HG03565 (cell line): ENCODE results near the gene RAB11FIP3.

Experiments
- ATAC-seq: cut with Tn5 transposase; IDR thresholded peaks from one replicate; pipeline ENCODE4 v1.9.1; 2021; ENCODE audit warnings: mild to moderate bottlenecking, moderate library complexity; ENCODE audit not compliant: unreplicated experiment

Gene RAB11FIP3

DNA sequence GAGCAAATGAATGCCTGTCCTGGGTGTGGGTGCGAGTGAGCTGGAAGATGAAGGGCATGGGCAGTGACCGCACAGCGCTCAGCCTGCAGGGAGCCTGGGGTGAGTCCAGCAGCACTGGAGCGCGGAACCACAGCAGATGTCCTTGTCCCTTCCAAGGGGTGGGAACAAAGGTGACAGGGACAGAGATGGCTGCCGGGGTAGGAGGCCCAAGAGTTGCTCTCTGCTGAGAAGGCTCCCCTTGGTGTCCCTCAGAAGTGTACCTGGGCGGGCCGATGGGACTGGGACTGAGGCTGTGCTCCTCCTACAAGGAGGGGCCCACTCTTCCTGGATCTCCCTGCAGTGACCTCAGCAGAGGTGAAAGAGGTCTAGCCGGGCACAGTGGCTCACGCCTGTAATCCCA, 36.1 kb upstream of the RAB11FIP3 start:
- no peak for ATAC-seq

DNA sequence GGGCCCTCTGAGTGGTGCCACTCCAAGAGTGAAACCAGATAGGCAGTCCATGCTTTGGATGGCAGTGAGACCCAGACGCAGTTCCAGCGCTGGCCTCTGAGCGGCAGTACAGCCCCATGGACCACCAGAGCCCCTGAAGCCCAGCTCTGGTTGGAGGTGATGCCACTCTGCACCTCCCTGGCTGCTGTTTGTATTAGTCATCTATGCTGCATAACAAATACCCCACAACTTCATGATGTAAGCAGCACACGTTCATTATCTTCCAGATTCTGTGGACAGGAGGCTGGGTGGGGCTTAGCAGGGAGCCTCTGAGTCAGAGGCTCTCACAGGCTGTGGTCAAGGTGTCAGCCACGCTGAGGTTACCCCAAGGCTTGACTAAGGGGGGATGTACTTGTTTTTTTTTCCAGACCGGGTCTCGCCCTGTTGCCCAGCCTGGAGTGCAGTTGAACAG, 33.5 kb upstream of the RAB11FIP3 start:
- ATAC-seq: no peak

DNA sequence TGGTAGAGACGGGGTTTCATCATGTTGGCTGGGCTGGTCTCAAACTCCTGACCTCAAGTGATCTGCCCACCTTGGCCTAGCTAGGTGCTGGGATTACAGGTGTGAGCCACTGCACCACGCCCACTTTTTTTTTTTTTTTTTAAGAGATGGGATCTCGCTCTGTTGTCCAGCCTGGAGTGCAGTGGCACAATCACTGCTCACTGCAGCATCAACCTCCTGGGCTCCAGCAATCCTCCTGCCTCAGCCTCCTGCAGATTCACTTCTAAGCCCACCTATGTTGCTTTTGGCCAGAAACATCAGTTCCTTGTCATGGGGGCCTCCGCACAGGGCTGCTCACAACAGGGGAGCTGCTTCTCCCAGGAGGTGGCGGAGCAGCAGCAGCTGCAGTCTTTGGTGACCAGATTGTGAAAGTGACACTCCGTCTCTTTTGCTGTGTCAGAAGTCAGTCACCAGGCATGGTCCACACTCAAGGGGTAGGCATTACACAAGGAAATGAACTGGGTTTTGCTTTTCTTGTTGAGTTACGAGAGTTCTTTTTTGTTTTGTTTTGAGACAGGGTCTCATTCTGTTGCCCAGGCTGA, 32.9 kb upstream of the RAB11FIP3 start:
- no peak for ATAC-seq

DNA sequence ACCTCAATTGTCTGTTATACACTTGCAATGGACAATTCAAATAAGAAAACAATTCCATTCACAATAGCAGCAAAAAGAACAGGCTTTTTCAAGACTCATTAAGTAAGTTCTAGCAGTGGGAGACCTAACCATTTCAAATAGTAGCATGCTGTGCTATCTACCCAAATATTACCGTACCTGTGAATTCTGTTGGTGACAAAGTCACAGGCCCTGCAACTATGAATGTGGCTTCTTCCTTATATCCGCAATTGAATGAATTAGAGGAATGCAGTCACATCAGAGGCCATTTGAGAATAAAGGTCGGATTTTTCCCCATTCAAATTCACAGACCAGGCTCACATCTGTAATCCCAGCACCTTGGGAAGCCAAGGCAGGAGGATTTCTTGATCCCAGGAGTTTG, 29.2 kb upstream of the RAB11FIP3 start:
- ATAC-seq: no peak

DNA sequence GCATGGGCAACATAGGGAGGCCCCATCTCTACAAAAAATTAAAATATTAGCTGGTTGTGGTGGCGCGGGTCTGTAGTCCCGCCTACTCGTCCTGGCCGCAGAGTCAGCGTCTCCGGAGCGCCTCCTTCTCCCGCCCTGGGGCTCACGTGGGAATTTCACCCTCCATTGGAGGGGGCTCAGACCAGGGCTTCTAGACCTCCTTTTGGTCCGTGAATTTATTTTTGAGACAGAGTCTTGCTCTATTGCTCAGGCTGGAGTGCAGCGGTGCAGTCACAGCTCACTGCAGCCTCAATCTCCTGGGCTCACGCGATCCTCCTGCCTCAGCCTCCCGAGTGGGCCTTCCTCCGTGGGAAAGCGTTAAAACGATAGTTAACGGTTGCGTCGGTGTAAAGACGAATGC, 28.8 kb upstream of the RAB11FIP3 start:
- no peak for ATAC-seq

DNA sequence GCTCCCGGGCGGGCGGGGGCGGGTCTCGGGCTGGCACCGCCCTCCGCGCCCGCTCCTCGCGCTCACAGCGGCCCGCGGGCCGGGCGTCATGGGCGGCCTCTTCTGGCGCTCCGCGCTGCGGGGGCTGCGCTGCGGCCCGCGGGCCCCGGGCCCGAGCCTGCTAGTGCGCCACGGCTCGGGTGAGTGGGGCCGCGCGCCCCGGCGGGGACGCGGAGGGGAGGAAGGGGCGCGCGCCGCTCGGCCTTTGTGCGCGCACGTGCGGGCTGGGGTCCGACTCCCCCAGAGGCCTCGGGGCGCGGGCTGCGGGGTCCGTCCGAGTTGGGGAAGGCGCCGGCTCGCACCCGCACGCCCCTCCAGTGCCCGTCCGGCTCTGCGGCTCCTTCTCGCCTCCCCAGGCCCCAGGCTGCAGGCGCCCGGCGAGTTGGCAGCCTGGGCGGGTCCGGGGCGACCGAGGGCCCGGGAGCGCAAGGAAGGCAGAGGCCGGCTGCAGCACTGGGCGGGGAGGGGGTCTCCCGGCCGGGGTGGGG, 28.3 kb upstream of the RAB11FIP3 start, which contains the start of gene NME4:
TSS of gene NME4 (plus strand) at position 65 of the 527 bp plus-strand sequence. CDS start at position 89, 24 bp downstream.
- ATAC-seq: no peak

DNA sequence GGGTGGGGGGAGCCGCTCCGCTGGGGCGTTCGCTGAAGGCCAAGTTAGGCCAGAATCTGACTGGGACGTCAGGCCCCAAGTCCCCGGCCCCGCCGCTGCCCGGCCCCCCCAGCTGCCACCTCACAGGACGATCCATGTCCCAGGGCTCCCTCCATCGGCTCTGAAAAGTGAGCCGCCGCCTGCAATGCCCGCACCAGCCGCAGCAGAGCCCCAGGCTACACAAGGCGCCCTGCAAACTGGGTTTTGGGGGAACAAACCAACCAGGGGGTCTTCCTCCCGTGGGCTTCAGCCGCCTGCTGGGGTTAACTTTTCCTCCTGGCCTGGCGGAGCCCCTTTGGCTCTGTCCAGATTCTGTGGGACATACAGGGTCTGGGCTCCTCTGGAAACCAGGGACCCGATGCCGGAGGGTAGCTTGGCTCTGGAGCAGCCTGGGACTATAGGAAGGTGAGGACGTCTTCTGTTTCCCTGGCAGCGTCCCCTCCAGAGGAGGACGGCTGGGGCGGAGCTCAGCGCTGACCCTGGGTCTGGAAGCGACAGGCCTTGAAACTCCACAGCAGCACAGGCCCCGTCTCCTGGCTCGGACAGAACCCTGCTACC, 27.6 kb upstream of the RAB11FIP3 start:
- no peak for ATAC-seq

DNA sequence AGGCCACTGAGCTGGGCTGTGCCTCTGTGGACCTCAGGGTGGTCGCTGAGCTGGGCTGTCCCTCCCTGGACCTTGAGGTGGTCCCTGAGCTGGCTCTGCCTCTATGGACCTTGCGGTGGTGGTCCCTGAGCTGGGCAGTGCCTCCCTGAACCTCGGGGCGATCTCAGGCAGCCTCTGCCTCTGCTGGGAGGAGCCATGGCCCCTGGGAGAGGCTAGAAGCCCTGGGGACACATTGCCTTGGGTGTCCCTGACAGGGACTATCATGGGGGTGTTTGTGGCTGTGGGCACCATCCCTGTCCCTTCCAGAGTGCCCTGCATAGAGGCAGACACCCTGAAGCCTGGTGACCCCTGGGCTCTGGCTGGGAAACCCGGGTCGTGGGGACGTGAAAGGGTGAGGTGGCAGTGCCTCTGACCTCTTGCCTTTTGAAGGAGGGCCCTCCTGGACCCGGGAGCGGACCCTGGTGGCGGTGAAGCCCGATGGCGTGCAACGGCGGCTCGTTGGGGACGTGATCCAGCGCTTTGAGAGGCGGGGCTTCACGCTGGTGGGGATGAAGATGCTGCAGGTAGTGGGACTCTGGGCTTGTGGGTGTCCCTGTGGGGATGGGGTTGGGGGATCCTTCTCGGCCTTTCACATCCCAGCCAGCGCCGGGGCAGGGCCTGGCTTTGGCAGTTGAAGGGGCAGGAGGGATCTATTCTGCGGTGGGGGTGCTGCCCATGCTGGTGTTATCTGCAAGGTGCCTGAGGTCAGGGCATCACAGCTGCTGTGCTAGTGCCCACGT, 26.7 kb upstream of the RAB11FIP3 start:
- ATAC-seq: no peak

DNA sequence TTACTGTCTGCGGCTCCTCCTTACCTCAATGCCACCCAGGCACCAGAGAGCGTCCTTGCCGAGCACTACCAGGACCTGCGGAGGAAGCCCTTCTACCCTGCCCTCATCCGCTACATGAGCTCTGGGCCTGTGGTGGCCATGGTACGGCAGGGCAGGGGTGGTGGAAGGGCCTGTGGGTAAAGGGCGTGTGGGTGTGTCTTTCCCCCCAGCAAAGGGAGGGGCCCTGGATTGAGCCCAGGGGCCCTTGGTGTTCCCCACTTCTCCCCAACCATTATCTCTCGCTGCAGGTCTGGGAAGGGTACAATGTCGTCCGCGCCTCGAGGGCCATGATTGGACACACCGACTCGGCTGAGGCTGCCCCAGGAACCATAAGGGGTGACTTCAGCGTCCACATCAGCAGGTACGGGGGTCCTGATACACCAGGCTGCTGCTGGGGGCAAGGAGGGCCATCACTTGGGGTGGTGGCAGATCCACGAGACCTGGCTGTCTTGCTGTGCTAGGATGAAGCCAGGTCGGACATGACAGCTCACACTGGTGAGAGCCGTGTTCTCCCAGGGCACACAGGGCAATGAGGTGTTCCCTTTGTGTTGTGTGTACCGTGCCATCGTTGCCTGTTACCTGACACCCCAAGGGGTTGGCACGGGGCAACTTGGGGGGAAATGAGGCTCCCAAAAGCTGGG, 26.0 kb upstream of the RAB11FIP3 start:
- ATAC-seq: no peak

DNA sequence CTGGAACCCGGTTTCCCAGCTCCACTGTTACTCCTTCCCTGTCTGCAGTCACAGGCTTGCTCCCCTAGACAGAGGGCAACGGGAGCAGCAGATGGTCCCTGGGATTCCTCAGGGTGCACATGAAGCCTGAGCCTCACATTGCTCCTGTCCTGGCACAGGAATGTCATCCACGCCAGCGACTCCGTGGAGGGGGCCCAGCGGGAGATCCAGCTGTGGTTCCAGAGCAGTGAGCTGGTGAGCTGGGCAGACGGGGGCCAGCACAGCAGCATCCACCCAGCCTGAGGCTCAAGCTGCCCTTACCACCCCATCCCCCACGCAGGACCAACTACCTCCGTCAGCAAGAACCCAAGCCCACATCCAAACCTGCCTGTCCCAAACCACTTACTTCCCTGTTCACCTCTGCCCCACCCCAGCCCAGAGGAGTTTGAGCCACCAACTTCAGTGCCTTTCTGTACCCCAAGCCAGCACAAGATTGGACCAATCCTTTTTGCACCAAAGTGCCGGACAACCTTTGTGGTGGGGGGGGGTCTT, 25.3 kb upstream of the RAB11FIP3 start:
- no peak for ATAC-seq

DNA sequence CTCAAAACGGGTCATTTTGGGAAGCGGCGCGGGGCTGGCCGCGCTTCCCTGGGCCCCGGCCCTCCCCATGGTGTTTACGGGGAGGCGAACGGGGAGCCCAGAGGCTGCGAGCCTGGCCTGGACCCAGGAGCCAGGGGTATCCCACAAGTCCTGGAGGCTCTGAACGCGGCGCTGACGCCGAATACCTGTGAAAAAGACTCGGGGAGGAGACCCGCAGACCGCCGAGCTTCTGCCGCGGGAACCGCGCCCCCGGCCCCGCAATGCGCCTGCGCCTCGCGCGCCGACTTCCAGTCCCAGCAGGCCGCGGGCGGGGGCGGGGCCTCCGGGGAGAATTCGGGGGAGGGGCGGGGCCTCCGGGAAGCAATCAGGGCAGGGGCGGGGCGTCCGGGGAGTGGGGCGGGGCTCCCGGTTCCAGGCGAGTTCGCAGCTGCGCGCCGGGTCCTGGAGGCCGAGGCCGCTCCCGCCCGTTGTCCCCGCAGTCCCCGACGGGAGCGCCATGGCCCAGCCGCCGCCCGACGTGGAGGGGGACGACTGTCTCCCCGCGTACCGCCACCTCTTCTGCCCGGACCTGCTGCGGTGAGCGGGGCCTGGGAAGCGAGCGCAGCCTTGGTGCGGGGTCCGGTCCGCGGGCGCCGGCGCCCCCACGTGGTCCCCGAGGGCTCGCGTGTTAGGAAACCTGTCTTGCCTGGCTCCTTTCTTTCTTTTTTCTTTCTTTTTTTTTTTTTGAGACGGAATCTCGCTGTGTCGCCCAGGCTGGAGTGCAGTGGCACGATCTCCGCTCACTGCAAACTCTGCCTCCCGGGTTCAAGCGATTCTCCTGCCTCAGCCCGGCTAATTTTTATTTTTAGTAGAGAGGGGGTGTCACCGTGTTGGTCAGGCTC, 23.7 kb upstream of the RAB11FIP3 start, which contains the start of gene DECR2:
TSS of gene DECR2 (plus strand) at position 418 of the 881 bp plus-strand sequence. CDS start at position 497, 79 bp downstream.
- no peak for ATAC-seq

DNA sequence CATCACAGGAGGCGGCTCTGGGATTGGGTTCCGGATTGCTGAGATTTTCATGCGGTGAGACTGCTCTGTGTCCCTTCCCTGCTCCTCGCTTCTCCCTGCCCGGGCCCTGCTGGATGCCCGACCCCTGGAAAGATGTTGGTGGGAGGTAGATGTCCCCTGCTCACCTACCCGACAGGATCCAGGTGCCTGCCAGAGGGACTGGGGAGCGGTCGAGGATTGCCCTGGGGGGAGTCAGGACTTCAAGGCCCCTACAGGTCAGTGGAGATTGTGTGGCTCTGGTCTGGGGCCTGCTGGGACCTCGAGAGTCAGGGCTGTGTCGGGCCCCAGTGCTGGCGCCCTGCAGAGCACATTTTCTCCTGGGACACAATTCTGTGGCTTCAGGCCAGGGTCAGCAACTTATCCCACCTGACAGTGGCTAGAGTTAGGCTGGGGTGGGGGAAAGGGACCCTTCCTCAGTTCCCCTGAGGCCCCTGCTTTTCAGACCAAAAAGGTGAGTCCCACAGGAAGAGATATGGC, 20.4 kb upstream of the RAB11FIP3 start:
- ATAC-seq: no peak

DNA sequence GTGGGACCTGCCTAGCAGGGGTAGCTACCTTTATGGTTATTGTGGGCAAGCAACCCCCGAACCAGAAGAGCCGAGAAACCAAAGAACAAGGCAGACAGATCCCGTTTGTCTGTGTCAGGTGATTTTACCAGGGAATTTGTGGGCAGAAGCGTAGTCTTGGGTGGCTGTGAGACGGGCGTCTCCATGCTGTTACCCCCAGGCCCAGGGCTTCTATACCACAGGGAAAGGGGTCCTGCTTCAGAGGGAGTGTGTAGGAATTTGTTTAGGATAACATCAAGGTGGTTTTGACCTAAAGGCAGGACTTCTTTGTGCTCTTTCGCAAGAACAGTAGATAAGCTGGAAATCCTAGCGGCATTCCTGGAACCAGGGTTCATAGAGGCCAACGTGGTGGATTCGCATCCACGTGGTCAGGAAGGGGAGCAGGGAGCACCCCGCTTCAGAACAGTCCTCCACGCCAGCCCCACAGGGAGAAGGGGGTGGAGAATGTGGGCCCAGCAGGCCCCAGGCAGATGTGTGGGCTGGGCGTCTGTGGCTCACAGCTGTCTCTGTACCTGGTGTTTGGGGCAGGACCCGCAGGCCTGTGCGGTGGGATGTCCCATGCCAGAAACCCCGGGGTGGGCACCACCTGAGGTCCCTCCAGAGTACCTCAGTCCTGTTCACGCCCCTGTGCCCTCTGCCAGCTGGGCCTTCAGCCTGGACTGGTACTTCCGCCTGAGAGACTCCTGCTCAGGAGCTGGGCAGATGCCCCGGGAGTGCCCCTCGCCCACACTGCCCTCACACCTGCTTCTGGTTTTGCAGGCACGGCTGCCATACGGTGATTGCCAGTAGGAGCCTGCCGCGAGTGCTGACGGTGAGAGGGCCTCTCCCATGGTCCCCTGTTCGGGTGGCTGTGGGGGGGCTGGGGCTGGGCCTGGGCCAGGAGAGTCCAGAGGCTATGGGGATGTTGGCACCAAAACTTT, 19.6 kb upstream of the RAB11FIP3 start:
- no peak for ATAC-seq

DNA sequence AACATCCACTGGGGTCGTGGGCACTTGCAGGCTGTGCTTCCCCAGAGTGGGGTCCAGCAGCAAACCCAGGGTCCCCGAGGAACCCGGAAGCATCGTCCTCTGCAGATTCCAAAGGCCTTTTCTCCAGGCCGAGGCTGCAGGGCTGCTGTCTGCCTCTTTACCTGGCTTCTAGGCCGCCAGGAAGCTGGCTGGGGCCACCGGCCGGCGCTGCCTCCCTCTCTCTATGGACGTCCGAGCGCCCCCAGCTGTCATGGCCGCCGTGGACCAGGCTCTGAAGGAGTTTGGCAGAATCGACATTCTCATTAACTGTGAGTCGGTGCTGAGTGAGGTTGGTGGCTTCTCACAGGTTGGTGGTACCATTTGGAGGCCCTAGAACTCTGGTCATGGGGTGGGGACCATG, 18.2 kb upstream of the RAB11FIP3 start:
- ATAC-seq: no peak

DNA sequence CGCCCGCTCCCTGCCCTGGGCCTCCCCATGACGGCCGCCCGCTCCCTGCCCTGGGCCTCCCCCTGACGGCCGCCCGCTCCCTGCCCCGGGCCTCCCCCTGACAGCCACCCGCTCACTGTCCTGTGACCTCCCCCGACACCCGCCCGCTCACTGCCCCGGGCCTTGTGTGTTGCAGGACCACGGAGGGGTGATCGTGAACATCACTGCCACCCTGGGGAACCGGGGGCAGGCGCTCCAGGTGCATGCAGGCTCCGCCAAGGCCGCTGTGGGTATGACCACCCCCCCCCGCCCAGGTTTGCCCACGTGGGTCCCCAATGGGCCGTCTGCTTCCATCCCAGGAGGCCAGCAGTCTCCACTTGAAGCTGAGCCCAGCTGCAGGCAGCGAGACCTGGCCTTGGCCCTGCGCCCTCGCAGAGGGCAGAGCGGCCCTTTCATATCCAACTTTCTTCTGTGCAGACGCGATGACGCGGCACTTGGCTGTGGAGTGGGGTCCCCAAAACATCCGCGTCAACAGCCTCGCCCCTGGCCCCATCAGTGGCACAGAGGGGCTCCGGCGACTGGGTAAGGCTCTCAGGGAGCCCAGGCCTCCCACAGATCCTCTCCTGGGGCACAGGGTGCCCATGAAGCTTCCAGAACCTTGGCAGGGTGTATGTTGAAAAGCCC, 14.8 kb upstream of the RAB11FIP3 start:
- no peak for ATAC-seq

DNA sequence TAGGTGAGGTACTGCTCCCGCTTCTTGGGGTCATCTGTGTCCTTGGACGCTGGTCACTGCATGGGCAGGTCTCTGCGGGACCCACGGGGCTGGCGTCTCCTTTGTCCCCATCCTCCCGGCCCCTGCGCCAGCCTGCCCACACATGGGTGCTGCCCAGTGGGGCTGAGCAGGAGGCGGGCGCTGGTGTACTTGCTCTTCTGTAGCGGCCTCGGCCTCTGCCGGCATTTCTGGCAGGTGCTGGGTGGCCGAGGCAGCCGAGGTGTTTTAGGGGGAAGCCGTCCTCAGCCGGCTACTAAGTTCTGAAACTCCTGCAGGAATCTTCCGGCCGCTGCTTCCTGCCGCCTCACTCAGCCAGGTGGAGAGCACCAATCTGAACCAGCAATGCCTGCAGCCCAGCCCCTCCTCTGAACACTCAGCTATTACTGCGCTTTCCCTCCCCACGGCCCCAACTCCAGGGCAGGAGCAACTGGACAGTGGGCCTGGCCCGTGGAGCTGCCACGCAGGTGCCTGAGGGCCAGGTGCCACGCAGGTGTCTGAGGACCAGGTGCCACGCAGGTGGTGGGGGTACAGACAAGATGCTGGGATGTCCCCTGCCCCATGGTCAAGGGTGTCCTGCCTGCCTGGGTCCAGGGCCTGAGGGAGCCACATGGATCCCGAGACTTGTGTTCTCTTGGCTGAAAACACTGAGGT, 13.7 kb upstream of the RAB11FIP3 start:
- ATAC-seq: no peak

DNA sequence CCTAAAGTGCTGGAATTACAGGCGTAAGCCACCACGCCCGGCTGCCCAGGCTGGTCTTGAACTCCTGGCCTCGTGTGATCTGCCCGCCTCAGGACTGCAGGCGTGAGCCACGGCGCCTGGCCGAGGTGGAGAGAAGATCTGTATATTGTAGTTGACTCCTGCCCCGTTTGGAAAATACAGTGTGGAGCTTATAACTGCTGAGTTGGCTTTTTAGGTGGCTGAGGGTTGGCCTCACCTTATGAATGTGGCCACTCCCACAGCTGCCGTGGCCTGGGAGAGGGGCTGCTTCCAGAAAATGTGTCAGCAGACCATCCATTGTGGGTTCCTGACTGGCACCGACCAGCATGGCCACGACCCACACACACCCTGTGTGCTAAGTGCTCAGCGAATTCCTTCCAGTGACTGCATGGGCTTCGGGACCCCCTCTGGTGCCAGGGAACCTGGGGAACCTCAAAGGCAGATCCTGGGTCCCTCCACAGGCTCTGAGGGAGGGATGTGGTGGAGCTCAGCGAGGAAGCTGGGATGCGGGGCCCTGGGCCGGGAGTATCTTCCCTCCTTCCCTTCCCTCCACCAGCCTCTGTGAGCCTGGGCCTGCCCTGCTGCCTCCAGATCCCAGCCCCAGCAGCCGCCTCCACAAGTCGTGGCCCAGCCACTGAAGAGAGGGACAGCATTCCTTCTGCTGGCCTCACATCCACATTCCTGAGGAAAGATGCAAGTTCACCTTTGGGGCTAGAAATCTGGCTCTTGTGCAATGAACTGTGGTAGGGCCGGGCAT, 10.9 kb upstream of the RAB11FIP3 start:
- ATAC-seq: no peak
